Measurements from ENCODE around the gene MLXIP. TPM values are rescaled to one million over a fixed set of nuclear protein-coding genes. Genes with fewer than 3 reads are reported as not detected.
"Not testable (repeated sequence)": the region's sequence is repeated elsewhere in the genome, so short reads cannot be mapped to it uniquely, and the experiment has no call there.

MLXIP gene, protein sequence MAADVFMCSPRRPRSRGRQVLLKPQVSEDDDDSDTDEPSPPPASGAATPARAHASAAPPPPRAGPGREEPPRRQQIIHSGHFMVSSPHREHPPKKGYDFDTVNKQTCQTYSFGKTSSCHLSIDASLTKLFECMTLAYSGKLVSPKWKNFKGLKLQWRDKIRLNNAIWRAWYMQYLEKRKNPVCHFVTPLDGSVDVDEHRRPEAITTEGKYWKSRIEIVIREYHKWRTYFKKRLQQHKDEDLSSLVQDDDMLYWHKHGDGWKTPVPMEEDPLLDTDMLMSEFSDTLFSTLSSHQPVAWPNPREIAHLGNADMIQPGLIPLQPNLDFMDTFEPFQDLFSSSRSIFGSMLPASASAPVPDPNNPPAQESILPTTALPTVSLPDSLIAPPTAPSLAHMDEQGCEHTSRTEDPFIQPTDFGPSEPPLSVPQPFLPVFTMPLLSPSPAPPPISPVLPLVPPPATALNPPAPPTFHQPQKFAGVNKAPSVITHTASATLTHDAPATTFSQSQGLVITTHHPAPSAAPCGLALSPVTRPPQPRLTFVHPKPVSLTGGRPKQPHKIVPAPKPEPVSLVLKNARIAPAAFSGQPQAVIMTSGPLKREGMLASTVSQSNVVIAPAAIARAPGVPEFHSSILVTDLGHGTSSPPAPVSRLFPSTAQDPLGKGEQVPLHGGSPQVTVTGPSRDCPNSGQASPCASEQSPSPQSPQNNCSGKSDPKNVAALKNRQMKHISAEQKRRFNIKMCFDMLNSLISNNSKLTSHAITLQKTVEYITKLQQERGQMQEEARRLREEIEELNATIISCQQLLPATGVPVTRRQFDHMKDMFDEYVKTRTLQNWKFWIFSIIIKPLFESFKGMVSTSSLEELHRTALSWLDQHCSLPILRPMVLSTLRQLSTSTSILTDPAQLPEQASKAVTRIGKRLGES
- polyA plus RNA-seq (ENCODE audit: insufficient read length in 3 of 3) = 10 to 100 TPM; 30.5 to 40.5 (median 35.0) TPM
- long read RNA-seq, donor 1, full-length matches to known transcripts = 2 of 8 reads
- long read RNA-seq, donor 1, partial matches to known transcripts = 6 of 8 reads
- long read RNA-seq, donor 1, other reads (novel, unspliced or antisense) = 0 of 8 reads
- long read RNA-seq, donor 2, full-length matches to known transcripts = 2 of 2 reads
- long read RNA-seq, donor 2, partial matches to known transcripts = 0 of 2 reads
- long read RNA-seq, donor 2, other reads (novel, unspliced or antisense) = 0 of 2 reads
- long read RNA-seq, donor 3, full-length matches to known transcripts = 3 of 11 reads
- long read RNA-seq, donor 3, partial matches to known transcripts = 8 of 11 reads
- long read RNA-seq, donor 3, other reads (novel, unspliced or antisense) = 0 of 11 reads
- long read RNA-seq, donor 4, full-length matches to known transcripts = 1 of 1 reads
- long read RNA-seq, donor 4, partial matches to known transcripts = 0 of 1 reads
- long read RNA-seq, donor 4, other reads (novel, unspliced or antisense) = 0 of 1 reads
- long read RNA-seq, donor 5 = 0 reads
- long read RNA-seq, donor 6, full-length matches to known transcripts = 3 of 9 reads
- long read RNA-seq, donor 6, partial matches to known transcripts = 6 of 9 reads
- long read RNA-seq, donor 6, other reads (novel, unspliced or antisense) = 0 of 9 reads
- long read RNA-seq, donor 7, full-length matches to known transcripts = 3 of 3 reads
- long read RNA-seq, donor 7, partial matches to known transcripts = 0 of 3 reads
- long read RNA-seq, donor 7, other reads (novel, unspliced or antisense) = 0 of 3 reads
- long read RNA-seq, donor 8, full-length matches to known transcripts = 4 of 76 reads
- long read RNA-seq, donor 8, partial matches to known transcripts = 72 of 76 reads
- long read RNA-seq, donor 8, other reads (novel, unspliced or antisense) = 0 of 76 reads
- long read RNA-seq, donor 9, full-length matches to known transcripts = 2 of 22 reads
- long read RNA-seq, donor 9, partial matches to known transcripts = 20 of 22 reads
- long read RNA-seq, donor 9, other reads (novel, unspliced or antisense) = 0 of 22 reads
- long read RNA-seq, donor 10, full-length matches to known transcripts = 3 of 3 reads
- long read RNA-seq, donor 10, partial matches to known transcripts = 0 of 3 reads
- long read RNA-seq, donor 10, other reads (novel, unspliced or antisense) = 0 of 3 reads
- long read RNA-seq, donor 11, partial matches to known transcripts = 11 of 18 reads
- long read RNA-seq, donor 11, other reads (novel, unspliced or antisense) = 7 of 18 reads
- long read RNA-seq, donor 12, full-length matches to known transcripts = 2 of 2 reads
- long read RNA-seq, donor 12, partial matches to known transcripts = 0 of 2 reads
- long read RNA-seq, donor 12, other reads (novel, unspliced or antisense) = 0 of 2 reads
- long read RNA-seq, donor 13 = 0 reads
- long read RNA-seq, donor 14, full-length matches to known transcripts = 2 of 2 reads
- long read RNA-seq, donor 14, partial matches to known transcripts = 0 of 2 reads
- long read RNA-seq, donor 14, other reads (novel, unspliced or antisense) = 0 of 2 reads
- long read RNA-seq, donor 15, full-length matches to known transcripts = 2 of 2 reads
- long read RNA-seq, donor 15, partial matches to known transcripts = 0 of 2 reads
- long read RNA-seq, donor 15, other reads (novel, unspliced or antisense) = 0 of 2 reads
- long read RNA-seq, donor 16, full-length matches to known transcripts = 11 of 36 reads
- long read RNA-seq, donor 16, partial matches to known transcripts = 25 of 36 reads
- long read RNA-seq, donor 16, other reads (novel, unspliced or antisense) = 0 of 36 reads

DNA sequence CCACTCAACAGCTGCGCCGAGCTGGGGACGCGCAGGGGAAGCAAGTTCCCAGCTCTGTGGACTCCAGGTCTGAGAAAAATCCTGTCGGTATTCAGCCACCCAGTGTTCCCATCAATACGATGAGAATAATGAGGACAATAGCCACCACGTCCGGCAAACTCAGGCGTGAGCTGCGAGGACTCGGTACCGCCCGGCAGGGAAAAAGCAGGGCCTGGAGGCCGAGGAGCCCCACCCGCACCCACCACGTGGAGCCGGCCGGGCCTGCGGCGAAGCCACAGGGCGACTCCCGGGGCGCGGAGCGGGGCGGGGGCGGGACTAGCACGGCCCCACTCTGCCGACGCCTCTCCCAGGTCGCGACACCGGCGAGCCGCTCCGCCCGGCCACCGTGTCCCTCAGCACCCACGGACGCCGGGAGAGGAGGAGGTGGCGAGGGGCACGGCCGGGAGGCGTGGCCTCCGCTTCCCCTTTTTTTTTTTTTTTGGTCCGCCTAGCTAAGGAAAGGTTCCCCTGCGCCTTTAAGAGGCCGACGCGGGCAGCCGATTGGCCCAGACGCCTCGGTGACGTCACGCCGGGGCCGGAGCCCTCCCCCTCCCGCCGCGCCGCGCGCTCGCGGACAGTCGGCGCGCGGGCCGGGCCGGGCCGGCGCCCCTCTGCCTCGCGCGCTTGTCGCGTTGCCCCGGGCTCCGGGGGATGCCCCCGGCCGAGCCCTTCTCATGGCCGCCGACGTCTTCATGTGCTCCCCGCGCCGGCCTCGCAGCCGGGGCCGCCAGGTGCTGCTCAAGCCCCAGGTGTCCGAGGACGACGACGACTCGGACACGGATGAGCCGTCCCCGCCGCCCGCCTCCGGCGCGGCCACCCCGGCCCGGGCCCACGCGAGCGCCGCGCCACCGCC is at the start of gene MLXIP:
MLXIP (plus strand) TSS at position 616 of the 892 bp plus-strand sequence; CDS start at position 714, 98 bp downstream.
- DNase-seq (ENCODE audit: extremely low read depth in 1 of 11, low read depth in 9 of 11, low spot score in 4 of 11) = peak in 9 of 11 donors; percentile 80 to 92 (median 89)

DNA sequence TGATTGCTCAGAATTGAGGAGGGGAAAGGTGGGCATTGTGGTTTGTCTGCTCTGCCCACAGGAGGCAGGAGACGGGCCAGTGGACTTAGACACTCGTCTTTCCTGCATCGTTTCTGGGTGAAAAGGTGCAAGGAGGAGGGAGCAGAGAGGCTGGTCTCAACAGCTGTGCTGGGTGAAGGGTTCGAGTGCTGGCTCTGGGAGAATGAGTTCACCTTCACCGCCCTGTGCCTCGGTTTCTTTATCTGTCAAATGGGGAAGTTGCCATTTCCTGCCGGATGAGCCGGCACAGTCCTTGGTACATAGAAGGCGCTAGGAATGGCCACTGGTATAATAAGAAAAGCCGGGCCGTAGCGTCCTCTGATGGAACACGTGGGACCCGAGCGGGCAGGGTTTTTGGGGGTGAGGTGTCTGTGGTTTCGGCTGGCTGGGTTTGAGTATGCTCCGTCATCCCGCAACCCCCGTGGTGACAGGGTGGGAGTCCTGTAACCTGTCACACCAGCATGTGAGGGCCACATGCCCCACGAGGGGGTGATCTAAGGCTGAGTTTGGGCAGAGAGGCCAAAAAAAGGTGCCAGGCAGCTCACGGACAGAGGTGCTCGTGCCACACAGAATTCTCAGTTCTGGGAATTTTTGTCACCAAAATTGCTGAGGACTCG is 49.5 kb upstream of the MLXIP start:
- no peak for DNase-seq (ENCODE audit: extremely low read depth in 1 of 11, low read depth in 9 of 11, low spot score in 4 of 11)

DNA sequence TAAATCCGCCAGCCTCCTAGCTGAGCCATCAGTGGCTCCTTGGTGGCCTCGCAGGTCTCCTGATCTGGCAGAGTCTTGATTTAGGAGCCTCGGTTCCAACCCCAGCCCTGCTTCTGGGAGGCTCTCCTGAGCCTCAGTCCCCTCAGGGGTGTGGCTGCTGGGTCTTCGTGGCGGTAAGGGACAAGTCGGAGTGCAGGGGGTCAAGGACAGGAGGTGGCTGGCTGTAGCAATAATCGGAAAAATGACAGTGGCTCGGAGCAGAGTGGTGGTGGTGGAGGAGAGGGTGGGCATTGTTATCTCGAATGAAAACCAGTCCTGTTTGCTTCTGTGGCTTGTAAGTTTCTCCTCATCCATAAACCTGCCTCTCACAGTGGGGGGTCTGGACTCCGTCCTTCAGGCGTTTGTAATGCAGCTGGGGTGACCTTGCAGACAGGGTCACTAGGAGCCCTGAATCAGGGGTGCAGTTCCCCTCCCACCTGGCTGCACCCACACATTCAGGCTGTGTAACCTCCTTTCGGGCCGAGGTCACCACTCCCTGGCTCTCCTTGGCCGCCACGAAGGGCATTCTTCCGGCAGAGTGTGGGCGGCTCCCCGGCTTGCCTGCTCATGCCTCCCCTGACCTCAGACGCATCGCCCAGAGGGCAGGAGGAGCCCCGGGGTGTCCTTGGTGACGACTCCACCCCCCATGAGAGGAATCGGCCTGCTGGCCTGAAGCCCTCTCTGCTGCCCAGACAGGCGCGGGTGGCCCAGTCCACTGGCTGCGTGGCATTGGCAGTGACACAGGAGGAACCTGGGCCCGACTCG is 48.7 kb upstream of the MLXIP start:
- DNase-seq (ENCODE audit: extremely low read depth in 1 of 11, low read depth in 9 of 11, low spot score in 4 of 11) = no peak

DNA sequence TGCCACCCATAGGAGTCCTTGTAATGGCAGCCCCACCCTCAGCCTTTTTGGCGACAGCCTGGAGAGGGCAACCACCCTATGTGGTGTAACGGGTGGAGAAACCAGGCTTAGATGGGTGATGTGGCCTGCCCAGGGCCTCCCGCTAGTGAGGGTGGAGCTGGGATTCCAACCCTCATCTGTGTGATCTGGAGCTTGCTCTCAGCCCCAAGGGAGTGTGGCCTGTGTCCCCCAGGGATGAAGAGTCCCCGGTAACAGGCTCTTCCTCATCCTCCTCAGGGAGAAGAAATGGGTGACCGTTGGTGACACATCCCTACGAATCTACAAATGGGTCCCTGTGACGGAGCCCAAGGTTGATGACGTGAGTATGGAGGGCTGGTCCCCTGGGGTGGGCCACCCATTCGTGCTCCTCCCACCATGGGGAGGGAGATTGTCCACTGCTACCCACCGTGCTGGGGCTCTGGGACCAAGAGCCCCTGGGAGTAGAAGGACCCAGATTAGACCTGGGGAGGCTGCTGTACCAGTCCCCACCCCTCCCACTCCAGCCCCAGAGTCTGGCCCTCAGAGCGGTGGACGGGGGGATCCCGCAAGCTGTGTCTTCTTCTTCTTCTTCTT is 48.0 kb upstream of the MLXIP start:
- DNase-seq (ENCODE audit: extremely low read depth in 1 of 11, low read depth in 9 of 11, low spot score in 4 of 11) = no peak

DNA sequence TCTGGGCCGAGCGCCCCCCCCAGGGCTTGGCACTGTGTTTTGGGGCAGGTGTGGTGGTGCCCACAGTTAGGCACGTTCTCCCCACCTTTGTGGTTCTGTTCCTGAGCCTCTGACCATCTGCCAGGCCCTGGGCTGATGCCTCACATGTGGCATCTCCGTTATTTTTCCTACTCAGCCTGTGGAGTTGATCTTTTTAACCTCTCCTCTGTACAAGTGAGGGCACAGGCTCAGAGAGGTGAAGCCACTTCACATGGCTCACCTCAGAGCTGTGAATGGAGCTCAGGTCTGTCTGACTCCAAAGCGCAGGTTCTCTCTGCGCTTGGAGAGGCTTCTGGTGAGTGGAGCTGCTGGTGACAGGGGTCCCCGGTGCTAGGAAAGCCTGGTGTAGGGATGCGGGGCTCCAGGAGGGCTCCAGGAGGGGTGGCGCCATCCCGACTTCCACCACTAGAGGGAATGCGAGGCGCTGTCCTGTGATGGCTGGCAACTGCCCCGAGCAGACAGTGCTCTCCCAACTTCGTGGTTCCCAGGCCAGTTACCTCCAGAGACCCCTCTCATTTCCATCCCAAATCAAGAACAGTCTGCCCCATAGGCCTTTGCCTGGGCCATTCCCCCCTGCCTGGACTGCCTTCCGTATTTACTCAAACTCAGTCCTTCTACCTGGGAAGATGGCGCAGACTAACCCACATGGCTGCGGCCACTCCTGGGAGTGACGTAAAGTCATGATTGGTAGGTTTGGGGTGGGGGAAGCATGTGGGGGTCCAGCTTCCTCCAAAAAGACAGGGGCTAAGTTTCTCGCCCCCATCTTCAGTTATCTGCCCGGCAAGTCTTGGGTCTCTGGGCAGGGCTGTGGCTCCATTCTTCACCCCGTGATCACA is 47.0 kb upstream of the MLXIP start:
- DNase-seq (ENCODE audit: extremely low read depth in 1 of 11, low read depth in 9 of 11, low spot score in 4 of 11) = no peak

DNA sequence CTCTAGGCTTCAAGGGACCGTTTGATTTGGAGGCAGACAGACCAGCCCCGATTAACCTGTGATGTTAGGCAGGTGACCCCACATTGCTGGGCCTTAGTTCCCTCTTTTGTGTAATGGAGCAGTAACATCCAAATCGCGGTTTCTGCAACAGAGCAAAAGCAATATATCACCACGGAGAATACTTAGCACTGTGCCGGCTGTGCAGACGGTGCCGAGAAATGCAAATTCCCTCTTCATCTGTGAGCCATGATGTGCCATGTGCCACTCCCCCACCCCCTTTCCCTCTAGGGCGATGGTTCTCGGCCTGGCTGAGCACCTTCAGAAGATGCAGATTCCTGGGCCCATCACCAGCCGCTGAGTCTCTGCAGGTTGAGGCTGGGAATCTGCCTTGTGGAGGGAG is 46.0 kb upstream of the MLXIP start:
- DNase-seq (ENCODE audit: extremely low read depth in 1 of 11, low read depth in 9 of 11, low spot score in 4 of 11) = no peak

DNA sequence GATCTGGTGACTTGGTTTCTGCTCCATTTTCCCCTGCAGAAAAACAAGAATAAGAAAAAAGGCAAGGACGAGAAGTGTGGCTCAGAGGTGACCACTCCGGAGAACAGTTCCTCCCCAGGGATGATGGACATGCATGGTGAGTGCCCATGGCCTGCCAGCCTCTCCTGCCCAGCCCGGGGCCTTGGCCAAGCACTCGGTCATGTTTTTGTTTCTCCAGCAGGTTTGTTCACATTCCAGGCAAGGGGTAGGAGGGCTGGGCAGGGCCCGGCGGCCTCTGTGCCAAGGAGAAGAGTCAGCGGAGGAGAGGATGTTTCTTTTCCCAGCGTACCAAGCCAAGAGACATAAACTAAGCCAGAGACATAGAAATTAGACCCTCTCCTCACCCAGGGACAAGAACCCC is 43.3 kb upstream of the MLXIP start:
- DNase-seq (ENCODE audit: extremely low read depth in 1 of 11, low read depth in 9 of 11, low spot score in 4 of 11) = no peak

DNA sequence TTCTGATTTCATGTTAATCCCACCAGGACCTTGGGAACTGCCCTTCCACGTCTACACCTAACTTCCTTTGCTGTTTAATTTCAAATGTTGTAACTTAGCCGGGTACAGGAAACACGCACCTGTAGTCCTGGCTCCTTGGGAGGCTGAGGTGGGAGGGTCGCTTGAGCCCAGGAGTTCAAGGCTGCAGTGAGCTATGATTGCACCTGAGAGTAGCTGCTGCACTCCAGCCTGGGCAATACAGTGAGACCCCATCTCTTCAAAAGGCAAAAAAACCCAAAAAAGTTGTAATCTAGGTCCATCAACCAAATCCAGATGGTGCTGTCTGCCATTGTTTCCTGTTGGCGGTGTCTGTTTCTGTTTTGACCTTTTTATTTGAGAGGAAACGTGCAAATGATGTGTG is 42.4 kb upstream of the MLXIP start:
- no peak for DNase-seq (ENCODE audit: extremely low read depth in 1 of 11, low read depth in 9 of 11, low spot score in 4 of 11)

DNA sequence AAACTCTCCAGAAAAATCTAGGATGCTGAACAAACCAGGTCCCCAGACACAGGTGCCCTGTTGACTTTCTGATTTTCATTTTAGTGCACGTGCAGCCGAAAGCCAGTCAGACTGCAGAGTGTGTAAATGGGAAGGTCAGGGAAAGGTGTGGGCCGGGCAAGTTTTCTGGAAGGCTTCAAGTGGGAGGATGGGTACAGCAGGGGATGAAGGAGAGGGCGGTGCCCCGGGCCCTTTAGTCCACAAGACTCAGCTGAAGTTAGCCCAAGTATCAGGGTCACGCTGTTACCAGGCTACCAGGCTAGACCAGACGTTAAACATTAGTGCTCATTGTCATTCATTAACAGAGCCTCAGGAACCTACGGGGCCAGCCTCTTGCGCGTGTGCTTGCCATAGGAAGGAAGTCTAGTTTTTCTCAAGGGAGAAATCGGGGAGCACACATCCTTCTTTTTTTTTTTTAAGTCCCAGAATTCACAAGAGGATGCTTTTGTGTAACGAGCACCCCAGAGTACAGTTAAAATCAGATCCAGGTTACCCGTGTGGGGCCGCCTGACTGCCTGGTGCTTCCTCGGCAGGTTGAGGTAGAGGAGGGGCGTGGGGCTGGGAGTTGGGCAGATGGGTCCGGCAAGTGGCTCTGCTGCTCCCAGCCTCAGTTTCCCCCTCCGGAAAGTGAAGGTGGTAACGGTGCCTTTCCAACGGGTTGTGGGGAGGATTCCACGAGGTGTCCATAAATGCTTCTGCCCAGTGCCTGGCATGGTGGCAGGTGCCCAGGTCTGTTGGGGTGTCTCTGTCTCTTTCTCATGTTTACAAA is 37.8 kb upstream of the MLXIP start:
- peak in 4 of 11 donors; percentile 49 to 89 (median 74) for DNase-seq (ENCODE audit: extremely low read depth in 1 of 11, low read depth in 9 of 11, low spot score in 4 of 11)

DNA sequence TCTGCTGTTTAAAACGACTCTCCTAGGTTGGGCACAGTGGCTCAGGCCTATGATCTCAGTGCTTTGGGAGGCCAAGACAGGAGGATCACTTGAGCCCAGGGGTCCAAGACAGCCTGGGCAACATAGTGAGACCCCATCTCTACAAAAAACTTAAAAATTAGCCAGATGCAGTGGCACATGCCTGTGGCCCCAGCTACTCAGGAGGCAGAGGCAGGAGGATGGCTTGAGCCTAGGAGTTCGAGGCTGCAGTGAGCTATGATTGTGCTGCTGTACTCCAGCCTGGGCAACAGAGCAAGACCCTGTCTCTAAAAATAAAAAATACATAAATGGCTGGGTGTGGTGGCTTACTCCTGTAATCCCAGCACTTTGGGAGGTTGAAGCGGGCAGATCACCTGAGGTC is 37.1 kb upstream of the MLXIP start:
- not testable (repeated sequence) for DNase-seq (ENCODE audit: extremely low read depth in 1 of 11, low read depth in 9 of 11, low spot score in 4 of 11)

DNA sequence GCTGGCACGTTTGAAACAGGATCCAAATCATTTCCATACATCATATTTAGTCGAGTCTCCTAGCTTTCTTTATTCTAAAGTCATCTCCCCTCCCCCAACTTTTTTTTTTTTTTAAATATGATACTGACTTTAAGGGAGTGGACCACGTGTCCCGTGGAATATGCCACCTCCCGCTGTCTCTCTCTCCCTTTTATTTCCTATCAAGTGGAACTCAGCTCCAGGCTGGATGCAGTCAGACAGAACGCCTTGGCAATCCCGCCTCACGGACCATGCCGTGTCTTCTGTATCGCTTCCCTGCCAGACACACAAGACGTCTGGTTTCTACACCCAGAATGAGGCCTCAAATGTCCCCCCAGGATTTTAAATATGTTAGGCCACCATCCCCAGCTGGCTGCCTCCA is 35.6 kb upstream of the MLXIP start:
- no peak for DNase-seq (ENCODE audit: extremely low read depth in 1 of 11, low read depth in 9 of 11, low spot score in 4 of 11)

DNA sequence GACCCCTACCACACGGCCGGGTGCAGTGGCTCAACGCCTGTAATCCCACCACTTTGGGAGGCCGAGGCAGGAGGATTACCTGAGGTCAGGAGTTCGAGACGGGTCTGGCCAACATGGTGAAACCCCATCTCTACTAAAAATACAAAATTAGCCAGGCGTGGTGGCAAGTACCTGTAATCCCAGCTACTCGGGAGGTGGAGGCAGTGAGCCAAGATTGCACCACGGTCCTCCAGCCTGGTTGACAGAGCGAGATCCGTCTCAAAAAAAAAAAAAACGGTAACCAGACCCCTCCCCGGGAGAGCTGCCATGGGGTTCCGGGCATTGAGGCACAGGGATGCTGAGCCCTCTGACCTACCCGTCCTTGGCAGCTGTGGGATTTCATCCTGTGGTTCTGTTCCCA is 35.1 kb upstream of the MLXIP start:
- no peak for DNase-seq (ENCODE audit: extremely low read depth in 1 of 11, low read depth in 9 of 11, low spot score in 4 of 11)
